Placental epithelial cell (primary cell): ENCODE measurements around the gene LAYN. TPM values are rescaled to one million over a fixed set of nuclear protein-coding genes. Genes with fewer than 3 reads are reported as not detected.

ENCODE experiments used
- small RNA-seq: library from RNA; depleted of rRNA; stranded (forward); fragments of <200 nt; gene quantifications from one replicate; pipeline ENCODE3, GENCODE V24; 2012
- total RNA-seq: library from RNA; depleted of rRNA; stranded (reverse); fragments of >200 nt; gene quantifications from 2 replicates; pipeline ENCODE4 v1.2.3, GENCODE V29; 2012

The LAYN gene, protein sequence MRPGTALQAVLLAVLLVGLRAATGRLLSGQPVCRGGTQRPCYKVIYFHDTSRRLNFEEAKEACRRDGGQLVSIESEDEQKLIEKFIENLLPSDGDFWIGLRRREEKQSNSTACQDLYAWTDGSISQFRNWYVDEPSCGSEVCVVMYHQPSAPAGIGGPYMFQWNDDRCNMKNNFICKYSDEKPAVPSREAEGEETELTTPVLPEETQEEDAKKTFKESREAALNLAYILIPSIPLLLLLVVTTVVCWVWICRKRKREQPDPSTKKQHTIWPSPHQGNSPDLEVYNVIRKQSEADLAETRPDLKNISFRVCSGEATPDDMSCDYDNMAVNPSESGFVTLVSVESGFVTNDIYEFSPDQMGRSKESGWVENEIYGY
- total RNA-seq, result 53.7 and 82.4 TPM in 2 replicates

DNA sequence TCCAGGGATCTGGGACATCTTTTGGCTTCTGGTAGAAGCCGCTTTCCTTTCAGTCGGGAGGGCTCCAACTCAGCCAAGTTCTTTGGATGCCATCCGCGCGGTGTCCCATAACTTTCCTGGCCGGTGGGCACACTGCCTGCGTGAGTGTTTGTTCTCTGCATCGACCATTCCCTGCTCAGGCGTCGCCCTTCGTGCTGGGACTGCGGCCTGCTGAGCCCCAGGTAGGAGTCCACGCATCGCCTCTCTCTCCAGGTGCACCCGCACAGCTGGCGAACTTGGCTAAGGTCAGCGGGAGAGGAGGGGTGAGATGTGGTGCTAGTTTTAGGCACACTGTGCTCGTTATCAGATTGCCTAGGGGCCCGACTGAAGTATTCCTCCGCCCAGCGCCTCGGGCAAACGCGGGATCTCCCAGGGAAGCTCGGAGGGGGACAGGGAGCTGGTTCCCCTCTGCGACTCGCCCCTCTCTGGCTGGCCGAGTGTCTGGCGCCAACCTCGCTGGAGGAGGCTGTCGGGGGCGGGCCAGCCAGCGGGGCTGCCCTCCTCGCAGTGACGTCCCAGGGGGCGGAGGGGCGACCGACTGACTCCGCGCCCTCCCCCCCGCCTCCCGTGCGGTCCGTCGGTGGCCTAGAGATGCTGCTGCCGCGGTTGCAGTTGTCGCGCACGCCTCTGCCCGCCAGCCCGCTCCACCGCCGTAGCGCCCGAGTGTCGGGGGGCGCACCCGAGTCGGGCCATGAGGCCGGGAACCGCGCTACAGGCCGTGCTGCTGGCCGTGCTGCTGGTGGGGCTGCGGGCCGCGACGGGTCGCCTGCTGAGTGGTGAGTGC is at the start of gene LAYN:
LAYN (plus strand) TSS at position 607 of the 823 bp plus-strand sequence; CDS start at position 731, 124 bp downstream.

DNA sequence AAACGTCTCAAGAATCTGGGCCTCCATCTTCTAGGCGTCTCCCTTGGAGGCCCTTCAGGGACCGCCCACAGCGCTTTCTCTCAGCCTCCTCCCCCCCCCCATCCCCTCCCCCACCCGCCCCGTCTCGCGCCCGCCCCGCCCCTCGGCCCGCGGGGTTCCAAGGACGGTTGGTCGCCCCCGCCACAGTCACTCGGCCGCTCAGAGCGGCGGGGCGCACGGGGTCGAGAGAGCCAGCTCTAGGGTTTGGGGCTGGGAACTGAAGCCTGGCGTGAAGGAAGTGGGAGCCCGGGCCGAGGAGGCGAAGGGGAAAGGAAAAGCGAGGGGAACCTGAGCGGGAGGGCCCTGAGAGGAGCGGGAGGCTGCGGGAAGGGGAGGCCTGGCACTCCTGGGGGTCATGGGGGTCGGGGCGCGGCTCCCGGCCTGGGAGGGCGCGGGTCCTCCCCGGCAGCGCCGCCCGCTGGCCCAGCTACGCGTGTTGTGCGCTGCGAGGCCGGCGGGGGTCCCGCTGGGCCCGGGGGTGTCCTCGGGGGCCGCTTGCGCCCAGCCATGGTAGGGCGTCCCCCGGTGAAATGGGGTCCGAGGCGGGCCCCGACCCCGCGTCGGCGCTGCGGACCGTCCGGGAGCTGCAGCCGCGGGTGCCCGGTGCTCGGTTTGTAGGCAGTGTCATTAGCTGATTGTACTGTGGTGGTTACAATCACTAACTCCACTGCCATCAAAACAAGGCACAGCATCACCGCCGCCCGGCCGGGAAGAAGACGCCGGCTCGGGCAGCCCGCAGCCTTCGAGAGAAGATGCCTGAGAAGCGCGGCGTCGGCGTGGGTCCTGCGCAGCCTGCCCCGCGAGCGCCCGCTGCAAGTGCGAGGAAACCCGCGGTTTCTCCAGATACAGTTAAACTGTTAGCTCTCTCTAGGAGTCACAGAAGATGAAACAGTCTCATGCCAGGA is 28.0 kb upstream of the LAYN start, which contains the start of gene BTG4:
BTG4 (minus strand) TSS at position 91 of the 944 bp plus-strand sequence. CDS start 13,610 bp downstream, outside the sequence.

DNA sequence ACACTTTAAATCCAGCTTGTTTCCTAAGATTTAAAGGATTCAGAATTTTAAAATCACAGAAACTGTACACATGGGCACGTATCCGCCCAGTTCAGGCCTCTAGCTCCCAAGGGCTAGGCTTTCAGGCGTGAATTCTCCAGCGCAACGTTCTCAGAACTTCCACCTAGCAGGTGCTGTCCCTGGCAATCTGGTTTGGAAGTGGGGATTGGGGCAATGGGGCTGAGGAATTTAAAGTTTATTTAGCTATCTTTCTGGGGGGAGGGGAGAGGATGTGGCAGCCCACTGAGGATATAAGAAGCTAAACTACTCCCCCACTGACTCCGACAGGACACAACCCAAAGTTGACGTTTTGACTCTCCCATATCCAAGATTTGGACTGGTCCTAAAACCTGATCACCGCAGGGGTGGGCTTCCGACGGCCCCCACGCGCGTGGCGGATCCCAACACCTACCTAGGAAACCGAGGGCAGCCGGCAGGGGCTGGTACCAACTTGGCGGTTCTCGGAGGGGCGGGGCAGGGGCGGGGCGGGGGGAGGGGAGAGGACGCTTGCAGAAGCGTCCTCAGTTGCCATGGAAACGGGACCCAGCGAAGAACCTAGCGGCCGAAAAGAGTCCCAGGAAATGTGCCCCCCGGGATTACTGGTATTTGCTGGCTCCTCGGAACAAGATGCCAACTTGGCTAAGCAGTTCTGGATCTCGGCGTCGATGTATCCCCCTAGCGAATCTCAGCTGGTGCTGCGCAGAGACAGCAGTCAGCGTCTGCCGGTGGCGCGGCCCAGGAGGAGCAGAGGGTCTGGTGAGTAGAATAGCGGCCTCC is 26.1 kb upstream of the LAYN start, which contains the start of gene HOATZ:
HOATZ (plus strand) TSS at position 563 of the 816 bp plus-strand sequence; CDS start at position 570, 7 bp downstream.

GRCh38 chr11:111601979-111602864 is 61.7 kb downstream of the LAYN start, which contains the start of gene SIK2:
SIK2 (plus strand) TSS chr11:111602449; CDS start chr11:111602564, 115 bp downstream.

Small RNA genes within 50 kb of the gene (small RNA-seq; reads per million reads assigned to genes)
- gene MIR34B, result 100 reads per million, percentile 98 among the genes with 10 or more reads in this experiment
- gene MIR34C, result 89.5 reads per million, percentile 98 among the genes with 10 or more reads in this experiment

Other genes starting within 250 kb of the LAYN start
- gene POU2AF3, start 242.2 kb upstream of the LAYN start, total RNA-seq, result not detected in 2 replicates
- not detected in 2 replicates for gene POU2AF1, start 161.4 kb upstream of the LAYN start, total RNA-seq
- gene BTG4, start 28.3 kb upstream of the LAYN start, total RNA-seq, result 0.22 and 0.39 TPM in 2 replicates
- not detected in 2 replicates for gene HOATZ, start 25.9 kb upstream of the LAYN start, total RNA-seq
- 13.2 and 13.3 TPM in 2 replicates for gene SIK2, start 61.7 kb downstream of the LAYN start, total RNA-seq
- gene PPP2R1B, start 225.7 kb downstream of the LAYN start, total RNA-seq, result 12.6 and 32.2 TPM in 2 replicates